HEK293T (cell line): Measurements from ENCODE around the gene TRIM44.
"Not testable (repeated sequence)": the region's sequence is repeated elsewhere in the genome, so short reads cannot be mapped to it uniquely, and the experiment has no call there.

Experiments
- CTCF ChIA-PET: fragments of 350-600 bp; formaldehyde crosslinking; extraction: SDS; loops from one replicate; lab custom pipeline; 2021; ENCODE audit warnings: antibody characterized with exemption, inconsistent platforms; lab: Yijun Ruan, JAX
- POLR2A ChIA-PET: fragments of 350-600 bp; formaldehyde crosslinking; extraction: SDS; loops from one replicate; lab custom pipeline; 2020; ENCODE audit warnings: antibody characterized with exemption, inconsistent platforms; lab: Yijun Ruan, JAX
- DNase-seq: peaks from one replicate; pipeline ENCODE4 v3.0.0; 2012; ENCODE audit warnings: mixed read lengths; ENCODE audit errors: extremely low spot score
- ARNT ChIP-seq: fragments of 450-650 bp; IDR thresholded peaks from 2 replicates; pipeline ENCODE4 v1.6.1; 2017; ENCODE audit warnings: mild to moderate bottlenecking
- BHLHE40 ChIP-seq: fragments of 450-650 bp; IDR thresholded peaks from 2 replicates; pipeline ENCODE4 v1.6.1; 2016; ENCODE audit warnings: mild to moderate bottlenecking, moderate library complexity, borderline replicate concordance
- CTBP1 ChIP-seq: fragments of 450-650 bp; IDR thresholded peaks from 2 replicates; pipeline ENCODE4 v1.6.1; 2016; ENCODE audit warnings: borderline replicate concordance
- ELF4 ChIP-seq: fragments of 450-650 bp; IDR thresholded peaks from 2 replicates; pipeline ENCODE4 v1.6.1; 2017; ENCODE audit warnings: antibody characterized with exemption
- FOXA1 ChIP-seq: fragments of 450-650 bp; IDR thresholded peaks from 2 replicates; pipeline ENCODE4 v1.6.1; 2016; ENCODE audit warnings: mild to moderate bottlenecking
- FOXK2 ChIP-seq: fragments of 450-650 bp; IDR thresholded peaks from 2 replicates; pipeline ENCODE4 v1.6.1; 2016; ENCODE audit warnings: mild to moderate bottlenecking
- FOXM1 ChIP-seq: fragments of 450-650 bp; IDR thresholded peaks from 2 replicates; pipeline ENCODE4 v1.6.1; 2017; ENCODE audit warnings: mild to moderate bottlenecking, borderline replicate concordance
- HDGF ChIP-seq: fragments of 450-650 bp; IDR thresholded peaks from 2 replicates; pipeline ENCODE4 v1.6.1; 2017; ENCODE audit warnings: antibody characterized with exemption, borderline replicate concordance
- L3MBTL2 ChIP-seq: fragments of 450-650 bp; conservative IDR thresholded peaks from 2 replicates; pipeline ENCODE4 v1.6.1; 2016; ENCODE audit warnings: mild to moderate bottlenecking
- LEF1 ChIP-seq: fragments of 450-650 bp; IDR thresholded peaks from 2 replicates; pipeline ENCODE4 v1.6.1; 2017; ENCODE audit warnings: mild to moderate bottlenecking, borderline replicate concordance
- NFRKB ChIP-seq: fragments of 450-650 bp; IDR thresholded peaks from 2 replicates; pipeline ENCODE4 v1.6.1; 2016; ENCODE audit warnings: mild to moderate bottlenecking, moderate library complexity
- SP1 ChIP-seq: fragments of 450-650 bp; IDR thresholded peaks from 2 replicates; pipeline ENCODE4 v1.6.1; 2017
- SUZ12 ChIP-seq: fragments of 450-650 bp; IDR thresholded peaks from 2 replicates; pipeline ENCODE4 v1.6.1; 2016; ENCODE audit warnings: mild to moderate bottlenecking
- TARDBP ChIP-seq: fragments of 450-650 bp; IDR thresholded peaks from 2 replicates; pipeline ENCODE4 v1.6.1; 2016
- ZNF384 ChIP-seq: fragments of 450-650 bp; IDR thresholded peaks from 2 replicates; pipeline ENCODE4 v1.6.1; 2016
- TF ChIP-seq, protein P1 (sequence below): fragments of 450-650 bp; IDR thresholded peaks from 2 replicates; pipeline ENCODE4 v1.6.1; 2016

Gene TRIM44

DNA sequence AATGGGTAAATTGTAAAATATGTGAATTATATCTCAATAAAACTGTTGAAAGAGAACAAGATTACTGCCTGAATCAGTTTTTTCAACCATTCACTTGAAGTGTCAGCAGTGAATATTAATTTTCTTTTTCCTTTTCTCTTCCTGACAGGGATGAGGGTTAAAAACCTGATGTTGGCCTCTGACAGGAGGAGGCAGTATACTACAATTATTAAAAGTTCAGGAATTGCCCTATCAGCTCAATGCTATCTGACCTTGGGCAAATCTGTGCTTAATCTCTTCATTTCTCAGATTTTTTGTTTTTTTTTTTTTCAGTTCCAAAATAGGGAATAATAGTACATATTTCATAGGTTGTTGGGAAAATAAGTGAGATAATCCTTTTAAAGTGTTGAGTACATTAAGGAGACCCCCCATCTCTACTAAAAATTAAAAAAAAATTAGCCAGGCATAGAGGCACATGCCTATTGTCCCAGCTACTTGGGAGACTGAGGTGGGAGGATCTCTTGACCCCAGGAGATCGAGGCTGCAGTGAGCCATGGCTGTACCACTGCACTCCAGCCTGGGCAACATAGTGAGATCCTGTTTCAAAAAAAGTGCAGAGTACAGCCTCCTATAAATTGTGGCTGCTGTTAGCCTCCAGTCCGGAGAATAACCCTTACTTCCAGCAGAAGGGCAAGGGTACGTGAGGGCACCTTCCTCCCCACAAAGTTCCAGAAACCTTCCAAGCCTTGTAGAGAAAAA, 48.8 kb downstream of the TRIM44 start:
- DNase-seq, result no peak
- TF ChIP-seq, protein P1, sequence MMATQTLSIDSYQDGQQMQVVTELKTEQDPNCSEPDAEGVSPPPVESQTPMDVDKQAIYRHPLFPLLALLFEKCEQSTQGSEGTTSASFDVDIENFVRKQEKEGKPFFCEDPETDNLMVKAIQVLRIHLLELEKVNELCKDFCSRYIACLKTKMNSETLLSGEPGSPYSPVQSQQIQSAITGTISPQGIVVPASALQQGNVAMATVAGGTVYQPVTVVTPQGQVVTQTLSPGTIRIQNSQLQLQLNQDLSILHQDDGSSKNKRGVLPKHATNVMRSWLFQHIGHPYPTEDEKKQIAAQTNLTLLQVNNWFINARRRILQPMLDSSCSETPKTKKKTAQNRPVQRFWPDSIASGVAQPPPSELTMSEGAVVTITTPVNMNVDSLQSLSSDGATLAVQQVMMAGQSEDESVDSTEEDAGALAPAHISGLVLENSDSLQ, result no peak
- TF ChIP-seq ARNT (no peak), L3MBTL2 (no peak)
- POLR2A ChIA-PET, result no interaction called here
- CTCF ChIA-PET, result no interaction called here

DNA sequence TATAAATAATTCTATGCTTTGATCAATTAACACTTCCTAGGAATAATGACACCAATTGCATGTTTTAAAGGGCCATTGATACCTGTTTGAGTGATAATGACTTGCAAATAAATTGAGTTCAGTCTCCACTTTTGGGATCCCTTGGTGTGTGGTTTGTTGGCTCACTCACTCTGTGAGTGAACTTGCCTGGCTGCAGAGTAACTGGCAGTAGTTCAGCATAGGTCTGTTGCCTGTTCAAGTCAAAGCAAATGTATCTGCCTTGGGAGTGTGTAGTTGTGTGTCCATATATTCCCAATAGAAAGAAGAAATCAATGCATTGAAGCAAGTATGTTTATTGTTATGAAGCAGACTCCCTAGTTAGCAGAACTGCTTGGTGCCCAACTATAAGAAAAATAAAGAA, 49.3 kb downstream of the TRIM44 start:
- TF ChIP-seq ELF4 (no peak), LEF1 (no peak), L3MBTL2 (no peak), HDGF (no peak), FOXM1 (no peak), BHLHE40 (no peak), CTBP1 (no peak), ARNT (no peak), ZNF384 (no peak), SUZ12 (no peak), NFRKB (no peak), TARDBP (no peak), FOXA1 (no peak), FOXK2 (no peak), SP1 (no peak)
- TF ChIP-seq, protein P1, result no peak
- ChIA-PET CTCF (no interaction called here), POLR2A (no interaction called here)
- no peak for DNase-seq

DNA sequence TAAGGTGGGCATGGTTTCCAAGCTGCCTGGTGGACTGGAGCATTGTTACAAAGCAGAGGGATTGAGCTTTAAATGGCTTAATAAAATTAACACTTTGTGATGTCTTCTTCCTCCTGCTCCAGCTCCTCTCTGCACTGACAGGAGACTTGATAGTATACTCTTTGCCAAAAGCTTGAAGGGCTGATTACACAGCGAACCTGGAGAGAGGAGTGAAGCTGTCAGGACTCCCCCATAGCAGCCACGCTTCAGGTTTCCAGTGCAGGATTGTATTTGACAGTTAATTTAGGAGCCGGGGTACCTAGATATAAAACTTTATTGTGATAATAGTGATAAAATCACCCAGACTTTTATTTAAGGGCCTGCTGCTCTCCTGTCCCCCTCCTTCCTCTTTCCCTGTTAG, 50.0 kb downstream of the TRIM44 start:
- TF ChIP-seq TARDBP, result no peak
- TF ChIP-seq SP1, result no peak
- TF ChIP-seq ELF4, result no peak
- no peak for TF ChIP-seq LEF1
- TF ChIP-seq CTBP1, result no peak
- no peak for TF ChIP-seq ZNF384
- no peak for TF ChIP-seq NFRKB
- TF ChIP-seq FOXA1, result no peak
- TF ChIP-seq FOXK2, result no peak
- TF ChIP-seq SUZ12, result no peak
- TF ChIP-seq L3MBTL2, result no peak
- TF ChIP-seq BHLHE40, result no peak
- TF ChIP-seq HDGF, result no peak
- TF ChIP-seq, protein P1, result no peak
- TF ChIP-seq ARNT, result no peak
- no peak for TF ChIP-seq FOXM1
- CTCF ChIA-PET, result no interaction called here

DNA sequence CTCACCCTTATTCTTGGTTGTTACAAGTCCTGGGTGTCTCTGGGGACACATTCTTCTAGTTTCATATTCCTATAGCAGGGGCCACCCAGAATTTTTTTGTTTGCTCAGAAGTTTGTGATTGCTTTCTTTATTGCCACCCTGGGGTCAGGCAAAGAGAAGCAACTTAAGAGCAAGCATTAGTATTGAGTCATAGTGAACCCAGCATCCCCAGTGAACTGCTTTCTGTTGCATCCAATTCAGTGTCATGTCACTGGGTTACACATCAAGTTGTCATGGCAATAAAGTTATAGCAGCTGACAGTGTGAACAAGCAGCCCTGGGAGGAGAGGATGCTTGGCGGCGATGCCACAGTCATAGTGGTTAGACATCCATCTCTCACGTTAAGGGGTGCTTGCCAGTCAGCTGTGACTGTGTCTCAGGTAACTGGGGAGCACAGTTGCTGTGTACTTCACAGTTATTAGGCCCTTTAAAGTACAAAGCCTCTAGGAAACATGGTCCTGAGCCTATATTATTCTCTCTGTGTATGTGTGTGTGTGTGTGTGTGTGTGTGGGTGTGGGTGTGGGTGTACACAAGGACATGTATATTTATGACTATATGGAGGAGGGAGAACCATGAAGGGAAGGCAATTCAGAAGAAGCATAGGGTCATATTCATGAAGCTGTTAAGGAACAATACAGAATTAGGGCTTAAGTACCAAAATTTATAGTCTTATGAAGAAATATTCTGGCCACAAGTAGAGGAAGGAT, 52.5 kb downstream of the TRIM44 start:
- POLR2A ChIA-PET, result no interaction called here
- CTCF ChIA-PET, result interaction anchor here (0.6 kb wide), 1 partner anchor 29 kb away, joined by 3 read pairs; no protein-coding TSS in a partner anchor
- DNase-seq, result no peak
- TF ChIP-seq FOXA1, result no peak
- no peak for TF ChIP-seq BHLHE40
- TF ChIP-seq CTBP1, result no peak
- no peak for TF ChIP-seq SP1
- no peak for TF ChIP-seq SUZ12
- no peak for TF ChIP-seq ARNT
- TF ChIP-seq L3MBTL2, result no peak
- no peak for TF ChIP-seq LEF1
- TF ChIP-seq TARDBP, result no peak
- TF ChIP-seq NFRKB, result no peak
- TF ChIP-seq ZNF384, result no peak
- TF ChIP-seq FOXK2, result no peak
- TF ChIP-seq ELF4, result no peak
- TF ChIP-seq, protein P1, result no peak
- TF ChIP-seq HDGF, result no peak
- TF ChIP-seq FOXM1, result no peak

More for the DNA sequence above, 50.0 kb downstream of the TRIM44 start:
- POLR2A ChIA-PET, result no interaction called here
- DNase-seq, result no peak

DNA sequence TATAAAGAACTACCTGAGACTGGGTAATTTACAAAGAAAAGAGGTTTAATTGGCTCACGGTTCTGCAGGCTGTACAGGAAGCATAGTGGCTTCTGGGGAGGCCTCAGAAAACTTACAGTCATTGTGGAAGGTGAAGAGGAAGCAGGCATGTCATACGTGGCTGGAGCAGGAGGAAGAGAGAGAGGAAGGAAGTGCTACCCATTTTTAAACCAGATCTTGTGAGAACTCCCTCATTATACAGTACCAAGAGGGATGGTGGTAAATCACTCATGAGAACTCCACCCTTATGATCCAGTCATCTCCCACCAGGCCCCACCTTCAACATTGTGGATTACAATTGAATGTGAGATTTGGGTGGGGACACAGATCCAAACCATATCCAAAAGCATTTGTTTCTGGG, 53.1 kb downstream of the TRIM44 start:
- POLR2A ChIA-PET, DNase-seq, CTCF ChIA-PET: not testable (repeated sequence)
